Activated T-cell treated with anti-CD3 and anti-CD28 coated beads for 24 hours (primary cell): ENCODE measurements around the gene EML2.
"Not testable (repeated sequence)": the region's sequence is repeated elsewhere in the genome, so short reads cannot be mapped to it uniquely, and the experiment has no call there.

Experiments used
- DNase-seq: peaks from one replicate; pipeline ENCODE4 v3.0.0-alpha.2; 2020; ENCODE audit warnings: low read depth

Gene EML2

DNA sequence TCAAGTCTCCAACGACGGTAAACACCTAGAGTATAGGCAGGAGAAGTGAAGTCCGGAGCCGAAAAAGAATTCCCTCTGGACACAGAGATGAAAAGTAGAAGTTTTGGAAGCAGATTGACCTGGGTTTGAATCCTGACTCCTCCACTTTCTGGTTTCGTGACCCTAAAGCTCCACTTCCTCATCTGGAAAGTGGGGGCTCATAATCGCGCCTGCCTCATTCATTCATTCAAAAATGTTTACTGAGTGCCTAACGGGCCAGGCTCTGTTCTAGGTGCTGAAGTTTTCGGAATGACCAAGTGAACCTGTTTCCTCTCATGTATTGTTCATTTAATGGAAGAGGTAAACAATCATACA, 7.1 kb upstream of the EML2 start:
- no peak for DNase-seq

DNA sequence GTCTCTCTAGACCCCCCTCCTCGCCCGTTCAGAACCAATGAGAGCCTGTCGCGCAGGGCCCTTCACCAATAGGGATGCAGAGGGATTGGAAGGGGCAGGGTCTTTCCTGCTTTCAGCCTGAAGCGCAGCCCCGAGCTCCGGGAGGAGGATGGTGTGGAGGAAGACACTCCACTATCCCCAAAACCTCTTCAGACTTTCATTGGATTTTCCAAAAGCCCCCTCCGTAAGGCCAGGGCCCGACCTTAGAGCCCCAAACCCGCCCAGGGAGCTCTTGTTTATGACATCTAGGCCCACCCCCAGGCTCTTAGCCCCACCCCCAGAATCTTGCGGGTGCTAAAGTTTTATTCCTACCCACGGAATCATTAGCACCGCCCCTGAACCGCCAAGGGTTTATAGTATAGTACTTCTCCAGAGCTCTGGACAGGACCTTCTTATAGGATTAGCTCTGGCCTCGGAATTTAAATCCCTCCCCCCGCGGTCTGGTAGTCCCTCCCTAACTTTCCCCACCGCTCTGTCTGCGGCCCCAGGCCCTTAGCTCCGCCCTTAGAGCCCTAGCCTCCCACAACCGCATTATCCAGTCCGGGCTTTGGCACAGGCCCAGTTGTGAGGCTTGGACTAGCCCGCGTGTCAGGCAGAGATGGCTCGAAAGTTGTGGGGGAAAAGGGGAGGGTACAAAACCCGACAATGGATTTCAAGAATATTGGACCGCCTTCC, 6.6 kb upstream of the EML2 start:
- peak; percentile 70 for DNase-seq

DNA sequence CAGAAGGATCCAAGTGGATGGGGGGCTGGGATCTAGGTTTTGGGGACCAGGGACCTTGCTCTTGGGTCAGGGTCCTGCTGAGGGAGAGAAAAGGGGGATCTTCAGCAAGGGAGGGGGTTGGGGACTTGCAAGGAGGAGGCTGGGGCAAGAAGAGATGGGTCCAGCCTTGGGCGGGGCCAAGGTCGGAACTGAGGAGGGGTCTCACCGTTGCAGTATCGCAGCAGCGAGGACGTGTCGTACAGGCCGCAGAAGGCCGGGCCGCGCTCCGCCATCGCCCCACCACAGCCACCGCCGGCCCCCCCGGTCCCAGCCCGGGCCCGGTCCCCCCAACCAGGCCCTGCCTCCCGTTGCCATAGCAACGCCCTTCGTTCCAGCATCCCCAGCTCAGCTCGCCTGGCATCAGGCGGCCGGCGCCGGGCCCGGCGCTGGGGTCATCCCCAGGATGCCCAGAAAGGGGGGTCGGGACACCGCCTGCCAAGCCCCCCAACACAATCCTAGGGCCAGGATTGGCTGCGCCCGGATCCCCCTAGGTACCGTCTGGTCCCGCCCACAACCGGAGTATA, 6.0 kb upstream of the EML2 start:
- DNase-seq, result no peak

DNA sequence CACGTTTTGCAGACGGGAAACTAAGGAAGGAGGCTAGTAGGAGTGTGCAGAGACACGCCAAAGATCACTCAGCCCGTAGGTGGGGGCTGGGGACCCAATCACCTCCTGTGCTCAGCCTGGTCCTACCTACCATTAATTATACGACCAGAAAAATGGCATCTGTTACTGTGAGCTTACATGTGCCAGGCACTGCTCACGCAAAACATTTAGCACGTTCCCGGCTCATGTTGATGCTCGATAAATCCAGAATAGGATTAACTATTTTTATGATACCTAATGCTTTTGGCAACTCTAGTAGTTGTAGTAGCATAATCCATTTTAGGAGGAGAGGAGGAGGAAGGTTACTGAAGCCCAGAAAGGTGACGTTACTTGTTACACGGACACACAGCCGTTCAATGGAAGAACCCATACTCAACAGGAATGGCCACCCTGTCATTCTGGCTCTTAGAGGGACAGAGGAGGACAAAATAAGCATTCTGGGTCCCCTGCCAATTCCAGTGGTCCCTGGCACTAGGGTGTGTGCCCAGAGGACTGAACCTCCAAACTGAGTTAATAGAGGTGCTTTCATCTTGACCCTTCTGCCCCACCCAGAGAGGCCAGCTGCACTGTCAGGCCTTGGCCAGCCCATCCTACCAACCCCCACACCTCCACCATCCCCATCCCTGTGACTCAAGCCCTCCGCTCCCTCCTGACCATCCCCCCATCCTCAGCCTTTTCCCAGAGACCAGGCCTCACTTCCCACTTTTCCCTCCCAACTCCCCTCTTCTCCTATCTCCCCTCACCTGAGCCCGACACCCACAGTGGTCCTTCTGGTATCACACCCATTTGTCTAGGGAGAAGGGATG, 5.0 kb upstream of the EML2 start:
- DNase-seq, result no peak

DNA sequence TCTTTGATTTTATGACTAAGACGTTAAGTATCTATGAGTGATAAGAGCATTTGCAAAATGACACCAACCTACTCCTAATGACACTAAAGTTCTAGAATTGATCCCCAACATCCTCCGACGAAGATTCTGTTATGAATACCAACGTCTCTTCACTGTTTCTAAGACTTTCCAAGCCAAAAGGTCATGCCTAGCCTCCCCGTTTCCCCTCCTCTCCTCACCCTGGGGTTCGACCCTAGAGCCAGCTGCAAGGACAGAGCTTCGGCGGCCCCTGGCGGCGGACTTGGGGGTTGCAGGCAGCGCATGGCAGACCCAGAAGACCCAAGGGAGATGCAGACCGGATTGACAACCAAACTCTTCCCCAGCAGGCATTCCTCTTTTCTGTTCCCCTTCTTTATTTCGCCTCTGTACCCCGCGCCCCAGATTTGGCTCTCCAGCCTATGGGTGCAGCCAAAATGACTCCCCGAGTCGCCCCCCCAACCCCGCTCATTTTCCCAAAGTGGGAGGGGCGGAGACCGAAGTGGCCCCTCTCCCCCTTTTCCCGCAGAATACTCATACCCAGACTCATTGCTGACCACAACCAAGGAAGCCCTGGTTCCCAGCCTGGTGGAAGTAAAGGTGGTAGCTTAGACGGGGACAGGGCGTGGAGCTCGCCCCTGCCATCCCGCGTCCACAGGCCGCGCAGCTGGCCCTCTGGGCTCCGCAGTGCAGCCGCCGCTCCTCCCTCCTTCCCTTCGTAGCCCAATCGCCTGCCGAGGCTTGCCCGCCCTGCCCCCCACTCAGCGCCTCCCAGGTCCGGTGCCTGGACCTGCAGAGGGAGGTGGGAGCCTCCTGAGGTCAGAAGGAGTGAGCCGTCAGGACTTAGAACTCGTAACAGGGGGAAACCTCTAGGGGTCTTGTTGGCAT, 4.1 kb upstream of the EML2 start:
- DNase-seq, result peak; percentile 91

DNA sequence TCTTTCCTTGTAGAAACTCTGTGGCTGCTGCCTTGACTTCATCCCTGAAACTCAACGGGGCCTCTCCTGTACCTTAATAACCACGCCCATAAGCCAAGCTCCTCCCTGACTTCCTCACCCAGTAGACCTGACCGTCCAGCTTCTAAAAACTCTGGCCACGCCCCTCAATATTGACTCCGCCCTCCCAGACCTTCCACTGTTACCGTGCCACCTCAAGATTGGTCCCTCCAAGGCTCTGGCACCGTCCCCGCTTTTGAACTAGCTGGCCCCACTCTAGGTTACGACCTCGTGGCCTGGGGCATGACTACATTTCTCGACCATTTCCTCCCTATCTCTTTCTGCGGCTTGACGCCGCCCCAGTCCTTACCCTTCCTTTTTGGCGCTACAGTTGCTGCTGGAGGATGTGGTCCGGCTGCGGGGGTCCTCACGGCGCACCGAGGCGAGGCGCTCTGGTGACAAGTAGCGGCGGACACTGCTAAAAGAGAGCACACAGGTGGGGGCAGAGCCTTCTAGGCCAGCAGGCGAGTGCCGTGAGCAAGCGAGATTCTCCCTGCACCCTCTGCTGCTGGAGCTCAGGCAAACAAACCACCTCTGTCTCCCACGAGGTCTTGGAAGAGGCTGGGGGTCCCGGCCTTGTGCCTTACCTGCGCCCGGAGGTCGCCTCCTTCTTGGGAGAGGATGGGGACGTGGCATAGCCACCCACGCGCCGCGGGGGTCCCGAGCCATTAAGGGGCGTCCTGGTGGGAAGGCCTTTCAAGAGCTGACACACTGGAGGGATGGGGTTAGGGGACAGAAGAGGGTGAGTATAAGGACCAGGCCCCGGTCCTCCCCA, 2.3 kb upstream of the EML2 start:
- DNase-seq, result peak; percentile 75

DNA sequence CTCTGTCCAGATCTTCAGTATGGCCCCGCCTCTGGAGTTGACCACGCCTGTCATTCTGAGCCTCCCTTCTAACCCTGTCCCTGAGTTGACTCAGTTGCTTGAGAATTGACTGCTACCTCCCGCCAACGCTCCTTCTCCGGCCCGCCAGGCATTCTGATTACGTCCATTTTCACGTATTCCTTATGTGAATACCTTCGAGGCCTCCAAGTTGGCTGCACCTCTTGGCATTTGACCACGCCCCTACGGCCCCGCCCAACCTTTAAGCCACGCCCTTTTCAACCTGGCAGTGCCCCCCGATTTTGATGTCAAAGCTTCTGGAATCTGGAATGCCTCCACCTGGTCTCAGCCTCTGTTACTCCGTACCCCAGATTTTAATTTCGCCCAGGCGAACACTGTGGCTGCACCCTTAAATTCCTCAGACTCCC, 1.7 kb upstream of the EML2 start:
- DNase-seq, result peak; percentile 28

DNA sequence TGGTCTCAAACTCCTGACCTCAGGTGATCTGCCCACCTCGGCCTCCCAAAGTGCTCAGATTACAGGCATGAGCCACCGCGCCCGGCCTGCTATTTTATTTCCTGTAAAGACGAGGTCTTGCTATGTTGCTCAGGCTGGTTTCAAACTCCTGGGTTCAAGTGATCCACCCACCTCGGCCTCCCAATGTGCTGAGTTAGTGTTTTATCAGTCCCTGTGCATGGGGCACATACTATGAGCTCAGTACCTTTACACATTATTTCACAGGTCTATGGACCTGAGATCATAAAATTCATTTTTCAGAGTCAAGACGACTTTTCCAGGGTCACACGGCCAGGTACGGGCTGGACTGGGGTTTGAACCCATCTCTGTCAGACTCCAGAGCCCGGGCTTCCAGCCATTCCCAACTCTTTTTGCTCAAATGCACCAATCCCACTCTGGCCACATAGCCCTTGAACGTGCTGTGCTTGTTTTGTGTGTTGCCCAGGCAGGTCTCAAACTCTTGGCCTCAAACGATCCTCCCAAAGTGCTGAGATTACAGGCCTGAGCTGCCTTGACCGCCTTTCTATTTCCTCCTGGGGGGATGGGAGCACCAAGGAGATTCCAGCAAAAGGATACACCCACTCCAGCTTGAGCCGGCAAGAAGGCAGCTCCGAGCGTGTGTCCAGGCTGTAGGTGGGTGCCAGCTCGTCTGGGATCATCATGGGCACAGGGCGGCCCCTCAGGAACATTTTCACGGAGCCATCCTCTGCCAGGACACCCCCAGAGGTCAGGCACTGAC, 1.1 kb downstream of the EML2 start:
- DNase-seq, result no peak

DNA sequence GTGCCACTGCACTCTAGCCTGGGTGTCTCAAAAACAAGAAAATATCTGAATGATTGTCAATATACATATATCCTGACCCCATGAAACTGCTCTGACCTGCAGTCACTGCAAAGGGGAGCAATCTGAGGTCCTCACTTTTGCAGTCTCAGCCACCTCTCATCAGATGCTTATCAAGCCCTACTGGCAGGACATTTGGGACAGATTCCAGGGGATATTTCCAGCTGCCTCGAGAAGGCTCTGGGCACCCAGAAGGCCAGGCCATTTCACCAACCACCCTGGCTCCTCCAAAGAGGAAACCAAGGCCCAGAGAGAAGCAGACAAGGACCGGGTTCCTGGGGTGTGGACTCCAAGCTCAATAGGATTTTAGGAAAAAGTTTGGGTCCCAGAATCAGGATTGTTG, 2.3 kb downstream of the EML2 start:
- no peak for DNase-seq

DNA sequence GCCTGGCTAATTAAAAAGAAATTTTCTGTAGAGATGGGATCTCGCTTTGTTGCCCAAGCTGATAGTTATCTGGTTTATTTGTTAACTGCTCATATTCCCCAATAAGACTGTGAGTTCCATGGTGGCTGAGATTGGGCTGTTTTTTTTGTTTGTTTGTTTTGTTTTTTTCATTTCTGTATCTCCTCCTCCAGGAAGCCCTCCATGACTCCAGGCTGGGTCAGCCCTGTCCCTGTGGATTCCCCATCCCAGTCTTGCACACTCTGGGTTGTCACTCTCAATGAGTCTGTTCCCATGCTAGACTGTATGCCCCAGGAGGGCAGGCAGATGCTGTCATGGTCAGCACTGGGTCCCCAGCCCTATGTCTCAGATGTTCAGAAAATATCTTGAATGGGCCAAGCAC, 2.9 kb downstream of the EML2 start:
- DNase-seq, result no peak

DNA sequence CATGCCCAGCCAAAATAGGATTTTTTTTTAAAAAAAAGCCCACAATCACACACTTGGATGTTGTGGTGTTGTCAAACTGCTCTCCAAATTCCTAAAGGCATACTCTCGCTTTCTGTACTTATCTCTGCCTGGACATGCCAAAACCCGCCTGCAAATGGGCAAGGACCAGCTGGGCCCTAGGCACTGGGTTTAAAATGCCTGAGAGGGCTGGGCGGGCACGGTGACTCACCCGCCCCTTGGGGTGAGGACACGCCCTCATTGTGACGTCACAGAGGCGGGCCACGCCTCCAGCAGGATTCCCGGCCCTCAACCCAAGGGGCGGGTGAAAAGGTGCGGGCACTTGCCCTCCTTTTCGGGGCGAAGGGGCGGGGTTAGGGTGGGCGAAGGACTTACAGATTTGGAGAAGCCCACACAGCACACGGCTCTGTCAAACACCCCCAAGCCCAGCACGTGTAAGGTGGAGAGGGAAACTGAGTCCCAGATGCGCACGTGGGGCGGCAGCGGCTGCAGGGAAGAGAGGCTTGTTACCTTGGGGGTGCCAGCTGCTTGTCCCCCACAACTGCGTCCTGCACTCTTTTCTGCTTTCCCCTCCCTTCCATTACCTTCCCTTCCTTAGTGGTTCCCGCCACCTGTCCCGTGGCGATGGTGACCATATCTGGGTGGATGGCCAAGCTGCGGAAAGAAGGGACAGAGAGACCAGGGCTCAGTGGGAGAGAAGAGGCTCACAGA, 6.6 kb downstream of the EML2 start:
- peak; percentile 39 for DNase-seq

DNA sequence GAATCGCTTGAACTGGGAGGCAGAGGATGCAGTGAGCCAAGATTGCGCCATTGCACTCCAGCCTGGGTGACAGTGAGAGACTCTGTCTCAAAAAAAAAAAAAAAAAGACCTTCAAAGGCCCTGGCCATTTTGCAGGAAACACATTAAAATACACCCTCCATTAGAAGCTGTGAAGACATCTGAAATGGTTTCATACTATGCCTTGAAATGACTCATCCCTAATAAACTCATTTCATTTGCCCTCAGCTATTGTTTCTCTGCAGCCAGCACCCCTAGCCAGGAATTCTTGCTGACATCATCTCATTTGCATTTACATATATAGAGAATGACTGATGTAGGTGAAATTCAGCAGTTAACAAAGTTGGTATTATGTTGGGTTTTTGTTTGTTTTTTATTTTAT, 8.7 kb downstream of the EML2 start:
- no peak for DNase-seq

DNA sequence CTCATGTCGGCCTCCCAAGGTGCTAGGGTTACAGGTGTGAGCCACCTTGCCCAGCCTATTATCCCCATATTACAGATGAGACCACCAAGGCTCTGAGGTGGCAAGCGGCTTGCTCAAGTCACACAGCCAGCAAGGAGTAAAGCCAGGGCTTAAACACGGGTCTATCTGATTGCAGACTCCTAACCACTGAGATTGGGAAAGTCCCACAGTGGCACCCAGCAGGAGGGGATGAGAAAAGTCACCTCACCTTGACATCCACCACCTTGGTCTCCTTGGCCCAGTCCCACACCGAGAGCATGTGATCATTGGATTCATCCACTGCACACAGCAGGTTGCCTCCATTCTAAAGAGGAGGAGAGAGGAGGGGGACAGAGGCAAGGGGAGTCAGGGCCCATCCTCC, 9.5 kb downstream of the EML2 start:
- no peak for DNase-seq

DNA sequence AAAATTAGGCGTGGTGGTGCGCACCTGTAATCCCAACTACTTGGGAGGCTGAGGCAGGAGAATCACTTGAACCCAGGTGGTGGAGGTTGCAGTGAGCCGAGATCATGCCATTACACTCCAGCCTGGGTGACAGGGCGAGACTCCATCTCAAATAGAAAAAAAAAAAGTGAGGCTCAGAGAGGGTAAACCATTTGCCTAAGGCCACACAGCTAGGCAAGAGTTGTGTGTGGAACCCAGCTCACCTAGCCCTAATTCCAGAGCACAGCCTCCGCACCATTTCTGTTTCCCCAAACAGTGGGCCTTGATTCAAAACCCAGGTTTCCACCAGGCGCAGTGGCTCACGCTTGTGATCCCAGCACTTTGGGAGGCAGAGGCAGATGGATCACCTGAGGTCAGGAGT, 11.0 kb downstream of the EML2 start:
- DNase-seq, result not testable (repeated sequence)

DNA sequence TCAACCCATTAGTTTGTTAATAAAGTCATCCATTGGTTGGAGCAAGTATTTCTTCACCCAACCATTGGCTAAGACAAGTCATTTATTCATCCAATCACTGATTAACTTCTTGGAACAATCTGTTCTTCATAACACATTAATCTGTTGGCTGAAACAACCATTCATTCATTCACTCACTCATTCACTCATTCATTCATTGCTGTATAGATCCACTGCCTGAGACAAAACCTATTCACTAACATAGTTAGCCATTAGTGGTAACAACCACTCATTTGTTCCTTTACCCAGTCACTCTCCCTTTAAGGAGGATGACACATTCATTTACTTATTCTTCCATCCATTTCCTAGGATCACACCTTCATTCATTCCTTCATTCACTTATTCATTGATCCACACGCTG, 15.2 kb downstream of the EML2 start:
- no peak for DNase-seq

DNA sequence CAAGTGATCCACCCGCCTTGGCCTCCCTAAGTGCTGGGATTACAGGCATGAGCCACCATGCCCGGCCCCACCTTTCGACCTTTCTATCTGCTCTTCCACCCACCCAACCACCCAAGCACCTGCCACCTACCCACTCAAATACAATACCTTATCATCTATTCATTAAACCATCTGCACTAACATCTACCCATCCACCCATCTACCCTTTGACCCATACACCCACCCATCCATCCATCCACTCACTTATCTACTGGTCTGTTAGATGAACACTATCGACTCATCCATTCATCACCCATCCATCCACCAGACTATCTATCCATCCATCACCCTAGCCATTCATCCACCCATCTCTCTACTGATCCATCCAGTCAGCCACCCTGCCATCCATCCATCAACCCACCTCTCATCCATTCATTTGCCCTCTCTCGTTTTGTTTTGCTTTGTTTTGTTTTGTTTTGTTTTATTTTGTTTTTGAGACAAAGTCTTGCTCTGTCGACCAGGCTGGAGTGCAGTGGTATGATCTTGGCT, 17.2 kb downstream of the EML2 start:
- DNase-seq, result no peak

DNA sequence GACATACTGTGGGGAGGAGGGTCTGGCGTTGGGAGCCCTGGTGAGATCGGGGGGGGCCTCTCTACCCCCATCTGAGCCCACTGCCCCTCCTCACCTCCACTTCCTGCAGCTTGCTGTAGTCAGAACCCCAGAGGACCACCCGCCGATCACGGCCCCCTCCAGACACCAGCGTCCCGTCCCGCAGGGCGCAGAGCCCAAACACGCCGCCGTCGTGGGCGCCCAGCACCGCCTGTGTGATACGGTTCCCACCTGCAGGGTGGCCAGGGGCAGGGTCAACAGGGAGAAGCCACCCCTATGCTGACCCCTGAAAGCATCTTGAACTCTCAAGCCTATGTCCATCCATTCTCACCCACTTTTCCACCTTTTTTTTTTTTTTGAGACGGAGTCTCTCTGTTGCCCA, 17.8 kb downstream of the EML2 start:
- DNase-seq, result no peak

DNA sequence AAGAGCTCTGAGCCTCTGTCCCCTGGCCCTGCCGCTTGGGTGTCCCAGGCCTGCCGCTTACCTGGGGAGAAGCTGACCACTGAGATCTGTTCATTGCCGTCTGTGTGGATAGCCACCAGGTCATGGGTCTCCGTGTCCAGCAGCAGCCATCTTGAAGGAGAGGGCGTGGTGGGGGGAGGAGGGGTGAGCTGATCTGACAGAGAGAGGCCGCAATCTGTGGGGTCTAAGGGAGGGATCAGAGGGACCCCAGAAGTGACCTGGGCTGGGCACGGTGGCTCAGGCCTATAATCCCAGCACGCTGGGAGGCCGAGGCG, 22.5 kb downstream of the EML2 start:
- no peak for DNase-seq

DNA sequence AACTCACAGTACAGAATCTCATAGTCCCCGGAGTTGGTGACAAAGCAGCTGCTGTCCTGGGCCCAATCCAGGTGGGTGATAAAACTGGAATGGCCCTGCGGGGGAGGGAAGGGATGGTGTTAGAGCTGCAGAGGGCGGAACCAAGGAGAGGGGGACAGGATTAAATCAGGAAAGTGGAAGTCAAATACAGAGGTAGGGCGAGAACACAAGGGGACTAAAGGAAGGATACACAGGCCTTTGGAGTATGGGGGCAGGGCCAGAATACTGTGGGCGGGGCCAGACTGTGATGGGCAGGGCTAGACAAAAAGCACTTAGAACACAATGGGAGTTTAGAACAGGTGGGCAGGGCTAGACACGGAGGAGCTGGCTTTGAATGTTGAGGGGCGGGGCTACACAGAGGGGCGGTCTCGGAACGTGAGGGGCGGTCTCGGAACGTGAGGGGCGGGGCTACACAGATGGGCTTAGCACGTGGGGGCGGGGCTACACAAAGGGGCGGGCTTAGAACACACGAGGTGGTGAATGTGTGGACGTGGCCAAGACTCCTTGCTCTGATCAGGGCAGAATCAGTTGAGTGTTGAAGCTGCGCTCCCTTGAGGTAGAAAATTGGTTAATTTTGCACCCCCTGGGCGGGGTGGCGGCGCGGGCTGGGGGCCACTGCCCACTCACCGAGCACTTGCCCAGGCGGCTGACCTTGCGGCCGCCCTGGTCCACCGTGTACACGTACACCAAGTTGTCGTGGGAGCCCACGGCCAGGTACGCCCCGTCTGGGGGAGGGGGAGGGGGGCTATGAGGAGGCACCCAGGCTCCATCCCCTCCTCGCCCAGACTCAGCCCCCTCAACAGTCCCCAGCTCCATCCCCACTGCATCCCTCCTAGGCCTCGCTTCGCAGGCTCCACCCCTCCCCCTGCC, 23.1 kb downstream of the EML2 start:
- peak; percentile 76 for DNase-seq
